Caco-2 (cell line): Measurements from ENCODE around the gene MB21D2. TPM values are rescaled to one million over a fixed set of nuclear protein-coding genes. Genes with fewer than 3 reads are reported as not detected.

ENCODE experiments used
- BruUV-seq: library from RNA; stranded (reverse); fragments of 400-500 nt; replicated peaks from 2 replicates; lab custom pipeline; 2021; lab: Mats Ljungman, UMichigan
- CTCF ChIA-PET: fragments of 300-600 bp; sonication (Branson Sonifier 250); formaldehyde crosslinking; loops from one replicate; lab custom pipeline; 2022; ENCODE audit warnings: antibody characterized with exemption; lab: Charles Lee
- POLR2A ChIA-PET: fragments of 300-600 bp; sonication (Branson Sonifier 250); formaldehyde crosslinking; loops from one replicate; lab custom pipeline; 2022; ENCODE audit warnings: antibody characterized with exemption; lab: Charles Lee
- DNase-seq, 2 experiments: peaks; one replicate each; pipeline versions ENCODE4 v3.0.0 to v3.0.0-alpha.2; 2020 to 2022
- H3K27me3 ChIP-seq: replicated peaks from 2 replicates; pipeline ENCODE4 v1.6.0; 2011; ENCODE audit warnings: low read length; ENCODE audit not compliant: control insufficient read depth, insufficient read depth
- H3K36me3 ChIP-seq: 2 replicates; pipeline ENCODE4 v1.5.1; 2011; ENCODE audit warnings: low read length; ENCODE audit not compliant: control insufficient read depth, insufficient read depth
- H3K4me1 ChIP-seq: fragments of 250-450 bp; sonication (Bioruptor Pico); 2 replicates; pipeline ENCODE4 v1.5.1; 2020; ENCODE audit warnings: mild to moderate bottlenecking
- H3K4me3 ChIP-seq: 2 replicates; pipeline ENCODE4 v1.5.1; 2011; ENCODE audit warnings: low read depth, mild to moderate bottlenecking, control low read depth, low read length
- H3K9me3 ChIP-seq: fragments of 250-450 bp; sonication (Bioruptor Pico); 2 replicates; pipeline ENCODE4 v1.5.1; 2020; ENCODE audit warnings: mild to moderate bottlenecking, moderate library complexity
- H3K27ac Mint-ChIP-seq: one replicate; pipeline ENCODE4 v1.8.0; 2022; ENCODE audit warnings: mixed read lengths; ENCODE audit not compliant: unreplicated experiment
- H3K27me3 Mint-ChIP-seq: one replicate; pipeline ENCODE4 v1.8.0; 2022; ENCODE audit warnings: mixed read lengths; ENCODE audit not compliant: insufficient read depth, unreplicated experiment
- H3K36me3 Mint-ChIP-seq: one replicate; pipeline ENCODE4 v1.8.0; 2022; ENCODE audit warnings: mild to moderate bottlenecking, mixed read lengths; ENCODE audit not compliant: insufficient read depth, unreplicated experiment
- H3K4me1 Mint-ChIP-seq: one replicate; pipeline ENCODE4 v1.8.0; 2022; ENCODE audit warnings: low read depth, mixed read lengths; ENCODE audit not compliant: unreplicated experiment
- H3K4me3 Mint-ChIP-seq: one replicate; pipeline ENCODE4 v1.8.0; 2022; ENCODE audit warnings: mild to moderate bottlenecking, moderate library complexity, mixed read lengths; ENCODE audit not compliant: unreplicated experiment
- H3K9me3 Mint-ChIP-seq: one replicate; pipeline ENCODE4 v1.8.0; 2022; ENCODE audit warnings: mixed read lengths; ENCODE audit not compliant: unreplicated experiment
- CTCF ChIP-seq, 2 experiments: fragments of 200-600 bp in 1 of 2; IDR thresholded peaks; 1 replicate in 1 of 2; 2 replicates in 1 of 2; pipeline versions ENCODE4 v1.5.1 to v1.8.0; 2011 to 2022; ENCODE audit warnings: antibody characterized with exemption in 1 of 2, control low read depth in 1 of 2, inconsistent platforms in 1 of 2, low read depth in 1 of 2, low read length in 1 of 2, mild to moderate bottlenecking in 1 of 2, moderate library complexity in 1 of 2; ENCODE audit not compliant: insufficient read depth in 1 of 2, severe bottlenecking in 1 of 2, unreplicated experiment in 1 of 2
- intact Hi-C: fragments of 100-400 bp; cut with micrococcal nuclease; formaldehyde crosslinking; loops from one replicate; pipeline ENCODE4 v1.10.0; 2022; ENCODE audit not compliant: unreplicated experiment
- total RNA-seq: library from RNA; stranded (reverse); gene quantifications from 2 replicates; pipeline ENCODE4 v1.2.3, GENCODE V29; 2022

The MB21D2 gene
- total RNA-seq, 1 experiment from 2014 or later = 11.0 TPM

- intact Hi-C loops = no loop called here
- Mint-ChIP-seq H3K27ac (no peak overlapping the region), H3K4me3 (no peak overlapping the region), H3K36me3 (no peaks in the 10 kb centered on the region), H3K4me1 (no peaks in the 10 kb centered on the region), H3K9me3 (no peaks in the 10 kb centered on the region), H3K27me3 (peaks cover 19% of the 10 kb centered on the region)
- DNase-seq = no peak
- H3K36me3 ChIP-seq = no peaks in the 10 kb centered on the region
- no TSS peak for BruUV-seq
- H3K4me3 ChIP-seq = no peak overlapping the region
- CTCF ChIA-PET = no interaction called here
- TF ChIP-seq CTCF (IDR thresholded peaks at IDR 0.05; ENCODE audit: insufficient read depth in 1 of 2, low read depth in 1 of 2, low read length in 1 of 2, severe bottlenecking in 1 of 2, unreplicated experiment in 1 of 2) = no peak
- no peaks in the 10 kb centered on the region for H3K27me3 ChIP-seq
- no peaks in the 10 kb centered on the region for H3K4me1 ChIP-seq
- POLR2A ChIA-PET = no interaction called here
- H3K9me3 ChIP-seq = no peaks in the 10 kb centered on the region
These were observed 159.0 kb downstream of the MB21D2 start for GRCh38 chr3:192758654-192759053.

GRCh38 chr3:192751148-192751547 lies 166.5 kb downstream of the MB21D2 start:
- Mint-ChIP-seq H3K27me3 (peaks cover 10% of the 10 kb centered on the region), H3K36me3 (no peaks in the 10 kb centered on the region), H3K9me3 (no peaks in the 10 kb centered on the region), H3K4me3 (no peak overlapping the region), H3K4me1 (no peaks in the 10 kb centered on the region), H3K27ac (no peak overlapping the region)
- DNase-seq = no peak
- CTCF ChIA-PET = no interaction called here
- no peak for TF ChIP-seq CTCF (IDR thresholded peaks at IDR 0.05; ENCODE audit: insufficient read depth in 1 of 2, low read depth in 1 of 2, low read length in 1 of 2, severe bottlenecking in 1 of 2, unreplicated experiment in 1 of 2)
- Histone ChIP-seq H3K9me3 (no peaks in the 10 kb centered on the region), H3K4me3 (no peak overlapping the region), H3K36me3 (no peaks in the 10 kb centered on the region), H3K27me3 (no peaks in the 10 kb centered on the region), H3K4me1 (no peaks in the 10 kb centered on the region)
- intact Hi-C loops = no loop called here
- POLR2A ChIA-PET = no interaction called here
- no TSS peak for BruUV-seq

GRCh38 chr3:192750201-192750600 lies 167.5 kb downstream of the MB21D2 start:
- no peak for DNase-seq
- Mint-ChIP-seq H3K27ac (no peak overlapping the region), H3K4me1 (no peaks in the 10 kb centered on the region), H3K9me3 (no peaks in the 10 kb centered on the region), H3K4me3 (no peak overlapping the region), H3K36me3 (no peaks in the 10 kb centered on the region), H3K27me3 (peaks cover 7% of the 10 kb centered on the region)
- no TSS peak for BruUV-seq
- H3K4me3 ChIP-seq = no peak overlapping the region
- ChIA-PET CTCF (no interaction called here), POLR2A (no interaction called here)
- no peak for TF ChIP-seq CTCF (IDR thresholded peaks at IDR 0.05; ENCODE audit: insufficient read depth in 1 of 2, low read depth in 1 of 2, low read length in 1 of 2, severe bottlenecking in 1 of 2, unreplicated experiment in 1 of 2)
- H3K4me1 ChIP-seq = no peaks in the 10 kb centered on the region
- intact Hi-C loops = no loop called here
- H3K9me3 ChIP-seq = no peaks in the 10 kb centered on the region
- H3K27me3 ChIP-seq = no peaks in the 10 kb centered on the region
- H3K36me3 ChIP-seq = no peaks in the 10 kb centered on the region
